ENCODE measurements around the gene CAMSAP1.

The CAMSAP1 gene

DNA sequence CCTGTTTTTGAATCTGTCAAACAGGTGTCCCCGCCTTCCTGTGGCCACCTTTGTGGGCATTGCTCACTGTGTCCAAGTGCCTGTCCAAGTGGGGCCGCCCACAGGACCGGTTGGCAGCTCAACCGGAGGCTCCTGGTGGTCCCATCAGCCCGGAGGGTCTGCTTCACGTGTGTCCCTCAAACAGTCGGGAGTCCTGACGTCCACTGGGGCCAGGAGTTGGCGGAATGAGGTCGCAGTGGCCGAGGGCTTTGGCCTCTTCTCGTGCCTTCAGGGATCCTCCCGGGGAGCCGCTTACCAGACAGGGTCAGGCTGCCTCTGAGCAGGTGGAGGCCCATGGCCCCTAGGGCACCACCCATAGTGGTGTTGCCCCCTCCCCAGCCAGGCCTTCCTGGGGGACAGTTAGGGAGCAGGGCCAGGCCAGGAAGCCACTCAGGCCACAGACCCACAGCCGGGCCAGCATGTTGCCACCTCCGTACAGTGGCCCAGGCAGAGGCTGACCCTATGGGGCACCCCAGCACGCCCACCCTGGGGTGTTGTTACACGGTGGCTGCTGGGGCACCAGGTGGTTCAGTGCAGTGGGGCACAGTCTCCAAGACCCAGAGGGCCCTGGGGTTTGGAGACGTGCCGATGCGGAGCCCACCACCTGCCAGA lies 135.8 kb downstream of the CAMSAP1 start:
- no peak for DNase-seq

DNA sequence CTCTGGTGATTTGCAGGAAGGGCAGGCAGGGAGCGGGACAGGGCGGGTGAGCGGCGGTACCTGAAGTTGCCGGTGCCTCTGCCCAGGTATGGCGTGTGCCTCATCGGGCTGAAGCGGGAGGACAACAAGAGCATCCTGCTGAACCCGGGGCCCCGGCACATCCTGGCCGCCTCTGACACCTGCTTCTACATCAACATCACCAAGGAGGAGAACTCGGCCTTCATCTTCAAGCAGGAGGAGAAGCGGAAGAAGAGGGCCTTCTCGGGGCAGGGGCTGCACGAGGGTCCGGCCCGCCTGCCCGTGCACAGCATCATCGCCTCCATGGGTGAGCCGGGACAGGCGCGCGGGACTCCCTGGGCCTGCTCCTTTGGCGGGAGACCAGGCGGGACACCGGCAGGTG lies 136.6 kb downstream of the CAMSAP1 start:
- no peak for DNase-seq

DNA sequence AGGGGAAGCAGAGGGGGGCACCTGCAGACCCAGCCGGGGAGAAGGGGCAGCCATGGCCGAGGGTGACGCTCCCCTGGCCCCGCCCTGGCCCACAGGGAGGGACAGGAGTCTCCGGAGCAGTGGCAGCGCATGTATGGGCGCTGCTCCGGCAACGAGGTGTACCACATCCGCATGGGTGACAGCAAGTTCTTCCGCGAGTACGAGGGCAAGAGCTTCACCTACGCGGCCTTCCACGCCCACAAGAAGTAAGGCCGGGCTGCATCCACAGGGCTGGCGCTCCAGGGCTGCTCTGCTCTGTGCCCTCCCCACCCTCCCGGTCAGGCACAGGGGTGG lies 137.2 kb downstream of the CAMSAP1 start:
- DNase-seq, result no peak

DNA sequence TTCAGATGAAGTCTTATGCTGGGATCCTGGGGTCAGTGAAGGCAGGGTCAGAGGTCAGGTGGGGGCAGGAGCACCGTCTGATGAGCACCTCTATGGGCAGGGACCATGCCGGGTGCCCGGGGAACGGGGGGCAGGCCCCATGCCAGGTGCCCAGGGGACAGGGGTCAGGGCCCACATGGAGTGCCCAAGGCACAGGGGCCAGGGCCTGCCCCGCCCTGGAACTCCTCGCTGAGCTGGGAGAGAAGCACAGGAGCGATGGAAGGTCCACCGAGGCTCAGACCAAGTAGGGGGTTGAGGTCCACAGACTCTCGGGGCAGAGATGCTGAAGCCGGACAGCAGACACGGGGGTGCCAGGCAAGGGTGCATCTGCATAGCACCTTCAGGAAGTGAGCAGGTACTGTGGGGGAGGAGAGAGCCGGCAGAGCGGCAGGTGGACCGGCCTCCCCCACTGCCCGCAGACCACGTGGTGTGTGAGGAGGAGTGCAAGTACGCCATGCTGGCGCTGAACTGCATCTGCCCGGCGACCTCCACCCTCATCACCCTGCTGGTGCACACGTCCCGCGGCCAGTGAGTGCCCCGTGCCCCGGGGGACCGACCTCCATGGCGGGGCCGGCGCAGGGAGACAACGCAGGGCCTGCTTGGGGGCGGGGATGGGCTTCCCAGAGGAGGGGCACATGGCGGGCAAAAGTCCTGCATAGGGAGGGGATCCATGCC lies 137.7 kb downstream of the CAMSAP1 start:
- DNase-seq, result no peak

DNA sequence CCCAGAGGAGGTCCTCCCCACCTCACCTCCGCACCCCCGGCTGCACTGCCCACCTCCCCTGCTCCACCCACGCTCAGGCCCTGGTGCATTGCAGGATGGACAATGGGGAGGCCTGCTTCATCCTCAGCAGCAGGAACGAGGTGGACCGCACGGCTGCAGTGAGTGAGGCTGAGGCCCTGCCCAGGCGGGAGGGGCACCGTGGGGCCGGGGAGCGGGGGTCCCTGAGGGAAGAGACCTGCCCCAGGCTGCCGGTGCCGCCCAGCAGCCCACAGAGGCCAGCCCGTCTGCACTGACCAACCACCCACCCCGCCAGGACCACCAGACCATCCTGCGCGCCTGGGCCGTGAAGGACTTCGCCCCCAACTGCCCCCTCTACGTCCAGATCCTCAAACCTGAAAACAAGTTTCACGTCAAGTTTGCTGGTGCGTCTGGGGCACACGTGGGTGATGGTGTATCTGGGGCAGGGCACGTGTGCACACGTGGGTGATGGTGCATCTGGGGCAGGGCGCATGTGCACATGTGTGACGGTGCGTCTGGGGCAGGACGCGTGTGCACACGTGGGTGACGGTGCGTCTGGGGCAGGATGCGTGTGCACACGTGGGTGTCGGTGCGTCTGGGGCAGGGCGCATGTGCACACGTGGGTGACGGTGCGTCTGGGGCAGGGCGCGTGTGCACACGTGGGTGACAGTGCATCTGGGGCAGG lies 138.7 kb downstream of the CAMSAP1 start:
- DNase-seq, result no peak

DNA sequence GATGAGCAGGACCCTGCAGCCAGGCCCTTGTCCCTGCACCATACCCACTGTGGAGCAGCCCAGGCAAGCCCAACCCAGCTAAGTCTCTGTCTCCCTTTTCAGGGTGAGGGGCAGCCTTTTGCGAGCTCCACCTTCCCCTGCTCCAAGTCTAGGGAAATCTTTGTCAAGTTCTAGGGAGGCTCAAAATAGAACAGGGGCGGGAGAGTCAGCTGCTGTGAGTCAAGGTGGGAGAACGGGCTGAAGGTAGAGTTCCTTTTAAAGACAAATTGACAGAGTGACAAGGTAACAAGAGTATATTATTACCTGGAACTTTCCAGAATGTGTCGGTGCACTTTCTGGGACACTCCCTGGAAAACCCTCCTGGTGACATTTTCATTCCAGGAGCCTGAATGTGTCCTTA lies 140.6 kb downstream of the CAMSAP1 start:
- no peak for DNase-seq

DNA sequence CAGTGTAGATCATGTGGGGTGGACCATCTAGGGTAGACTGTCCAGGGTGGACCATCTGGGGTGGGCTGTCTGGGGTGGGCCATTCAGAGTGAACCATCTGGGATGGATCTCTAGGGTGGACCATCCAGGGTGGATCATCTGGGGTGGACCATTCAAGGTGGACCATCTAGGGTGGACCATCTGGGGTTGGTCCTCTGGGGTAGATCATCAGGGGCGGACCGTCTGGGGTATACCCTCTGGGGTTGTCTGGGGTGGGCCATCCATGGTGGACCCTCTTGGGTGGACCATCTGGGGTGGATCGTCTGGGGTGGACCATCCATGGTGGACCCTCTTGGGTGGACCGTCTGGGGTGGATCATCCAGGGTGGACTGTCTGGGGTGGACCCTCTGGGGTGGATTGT lies 141.1 kb downstream of the CAMSAP1 start:
- no peak for DNase-seq

DNA sequence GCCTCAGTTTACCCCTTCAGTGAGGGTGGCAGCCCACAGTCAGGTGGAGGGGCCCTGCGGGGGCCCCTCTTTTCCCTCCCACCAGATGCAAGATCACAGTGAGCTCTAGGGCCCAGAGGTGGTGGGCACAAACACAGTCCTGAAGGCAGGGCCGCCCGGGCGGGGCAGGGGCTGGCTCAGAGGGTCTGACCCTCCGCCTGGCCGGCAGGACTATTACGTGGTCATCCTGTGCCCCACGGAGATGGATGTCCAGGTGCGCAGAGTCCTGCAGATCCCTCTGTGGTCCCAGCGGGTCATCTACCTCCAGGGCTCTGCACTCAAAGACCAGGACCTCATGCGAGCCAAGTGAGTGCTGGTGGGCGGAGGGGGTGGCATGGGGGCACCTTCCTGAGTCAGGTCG lies 141.9 kb downstream of the CAMSAP1 start:
- no peak for DNase-seq

DNA sequence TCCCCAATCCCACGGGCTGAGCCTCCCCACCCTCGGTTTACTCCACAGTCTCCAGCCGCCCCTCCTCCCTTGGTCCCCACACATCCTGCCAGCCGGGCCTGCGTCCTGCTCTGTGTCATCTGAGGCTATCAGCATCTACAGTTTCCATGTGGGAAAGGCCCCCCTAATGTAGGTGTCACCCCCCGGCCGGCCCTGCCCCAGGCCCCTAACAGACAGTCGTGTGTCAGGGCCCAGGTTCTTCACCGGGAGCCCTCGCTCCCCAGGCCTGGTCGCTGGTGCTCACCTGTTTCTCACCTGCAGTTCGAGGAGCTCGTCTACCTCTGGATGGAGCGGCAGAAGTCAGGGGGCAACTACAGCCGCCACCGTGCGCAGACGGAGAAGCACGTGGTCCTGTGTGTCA lies 142.6 kb downstream of the CAMSAP1 start:
- no peak for DNase-seq

DNA sequence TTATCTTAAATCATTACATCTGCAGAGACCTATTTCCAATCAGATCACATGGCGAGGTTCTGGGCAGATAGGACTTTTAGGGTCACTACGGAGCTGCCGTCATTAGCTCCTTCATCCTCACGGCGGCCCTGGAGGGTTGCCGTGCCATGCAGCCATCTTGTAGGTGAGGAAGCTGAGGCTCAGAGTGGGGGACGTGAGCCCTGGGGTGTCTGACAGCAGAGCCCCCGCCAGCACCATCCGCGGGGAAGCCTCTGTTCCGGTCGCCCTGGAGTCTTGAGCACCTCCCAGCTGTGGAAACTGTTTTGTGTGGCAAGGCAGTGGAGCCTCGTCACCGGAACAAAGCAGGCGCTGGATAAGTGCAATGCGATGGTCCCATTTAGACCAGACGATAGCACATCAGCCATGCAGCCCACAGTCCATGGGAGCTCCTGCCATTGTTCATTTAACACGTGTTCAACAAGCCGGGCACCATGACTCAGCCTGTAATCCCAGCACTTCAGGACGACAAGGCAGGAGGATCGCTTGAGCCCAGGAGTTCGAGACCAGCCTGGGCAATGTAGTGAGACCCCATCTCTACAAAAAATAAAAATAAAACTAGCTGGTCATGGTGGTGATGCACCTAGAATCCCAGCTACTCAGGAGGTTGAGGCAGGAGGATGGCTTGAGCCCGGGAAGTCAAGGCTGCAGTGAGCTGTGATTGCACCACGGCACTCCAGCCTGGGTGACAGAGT lies 143.5 kb downstream of the CAMSAP1 start:
- no peak for DNase-seq

DNA sequence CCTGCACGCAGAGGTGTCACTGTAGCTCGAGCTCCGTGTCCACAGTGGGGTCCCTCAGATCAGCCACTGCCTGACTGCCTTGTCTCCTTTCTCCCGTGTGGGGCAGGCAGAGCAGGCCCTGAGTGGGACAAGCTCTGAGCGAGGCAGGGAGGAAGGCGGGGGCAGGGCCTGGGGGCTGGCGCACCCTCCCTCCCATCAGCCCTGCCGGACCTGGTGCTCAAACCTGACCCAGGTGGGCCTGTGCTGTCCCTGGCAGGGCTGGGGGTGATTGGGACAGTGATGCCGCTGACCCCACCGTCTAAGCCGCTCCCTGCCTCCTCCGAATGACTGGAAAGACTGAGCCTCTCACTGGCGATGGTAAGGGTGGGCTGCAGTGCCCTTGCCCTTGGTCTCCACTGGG lies 144.4 kb downstream of the CAMSAP1 start:
- DNase-seq, result no peak

DNA sequence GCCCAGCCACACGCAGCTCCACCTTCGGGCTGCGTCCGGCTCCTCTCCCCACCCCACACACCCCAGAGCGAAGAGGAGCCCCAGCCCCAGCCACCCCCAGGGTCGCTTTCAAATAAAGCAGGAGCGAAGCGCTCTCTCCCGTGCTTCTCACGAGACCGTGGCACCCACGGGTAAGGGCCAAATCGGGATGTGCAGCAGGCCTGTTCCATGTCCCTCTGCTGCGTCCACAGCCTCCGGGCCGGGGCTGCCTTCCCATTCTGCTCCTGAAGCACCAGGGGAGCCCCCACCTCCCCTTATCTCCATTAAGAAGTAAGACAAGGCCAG lies 145.5 kb downstream of the CAMSAP1 start:
- no peak for DNase-seq

DNA sequence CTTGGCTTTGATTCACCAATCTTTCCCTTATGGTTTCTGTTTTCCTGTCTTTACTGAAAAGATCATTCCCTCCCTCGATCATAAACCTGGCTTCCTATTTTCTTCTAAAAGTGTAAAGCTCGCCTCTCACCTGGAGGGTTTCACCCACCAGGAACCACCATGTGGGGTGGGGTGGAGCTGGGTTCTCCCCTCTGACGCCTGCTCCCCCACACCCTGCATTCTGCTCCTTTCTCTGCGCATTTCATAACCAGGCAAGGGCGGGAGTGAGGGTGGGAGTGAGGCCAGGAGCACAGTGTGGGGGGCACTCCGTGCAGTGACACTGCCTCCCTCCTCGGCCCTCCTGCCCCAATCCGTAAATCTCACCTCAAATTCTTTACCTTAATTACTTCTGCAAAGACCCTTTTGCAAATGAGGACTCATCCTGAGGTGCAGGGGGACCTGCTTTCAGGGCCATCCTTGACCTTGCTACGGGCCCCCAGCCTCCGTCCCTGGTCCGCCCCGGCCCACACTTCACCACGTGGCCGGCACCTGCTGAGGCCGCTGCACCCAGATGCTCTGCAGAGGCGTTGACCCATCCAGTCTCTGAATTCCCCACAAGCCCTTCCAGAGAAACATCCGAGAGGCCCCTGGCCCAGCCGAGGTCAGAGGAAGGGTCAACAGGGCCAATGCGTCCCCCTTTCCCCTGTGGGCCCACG lies 146.0 kb downstream of the CAMSAP1 start:
- DNase-seq, result no peak

DNA sequence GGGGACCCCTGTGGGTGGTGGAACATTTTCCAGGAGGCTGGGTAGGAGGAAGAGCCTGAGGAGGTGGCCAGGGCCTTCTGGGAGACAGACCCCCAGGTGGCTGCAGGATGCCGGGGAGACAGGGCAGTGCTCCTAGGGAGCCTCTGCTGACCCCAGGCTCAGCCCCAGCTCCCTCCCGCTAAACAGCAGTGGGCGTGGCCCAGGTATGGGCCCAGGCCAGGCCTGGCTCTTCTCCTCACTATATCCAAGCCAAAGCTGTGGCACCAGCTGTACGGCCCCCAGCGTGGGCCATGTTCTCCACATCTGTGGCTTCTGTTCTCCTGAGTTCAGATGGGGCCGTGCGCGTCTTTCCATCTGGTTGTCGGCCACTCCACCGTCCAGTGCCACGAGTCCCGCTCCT lies 146.9 kb downstream of the CAMSAP1 start:
- DNase-seq, result no peak

DNA sequence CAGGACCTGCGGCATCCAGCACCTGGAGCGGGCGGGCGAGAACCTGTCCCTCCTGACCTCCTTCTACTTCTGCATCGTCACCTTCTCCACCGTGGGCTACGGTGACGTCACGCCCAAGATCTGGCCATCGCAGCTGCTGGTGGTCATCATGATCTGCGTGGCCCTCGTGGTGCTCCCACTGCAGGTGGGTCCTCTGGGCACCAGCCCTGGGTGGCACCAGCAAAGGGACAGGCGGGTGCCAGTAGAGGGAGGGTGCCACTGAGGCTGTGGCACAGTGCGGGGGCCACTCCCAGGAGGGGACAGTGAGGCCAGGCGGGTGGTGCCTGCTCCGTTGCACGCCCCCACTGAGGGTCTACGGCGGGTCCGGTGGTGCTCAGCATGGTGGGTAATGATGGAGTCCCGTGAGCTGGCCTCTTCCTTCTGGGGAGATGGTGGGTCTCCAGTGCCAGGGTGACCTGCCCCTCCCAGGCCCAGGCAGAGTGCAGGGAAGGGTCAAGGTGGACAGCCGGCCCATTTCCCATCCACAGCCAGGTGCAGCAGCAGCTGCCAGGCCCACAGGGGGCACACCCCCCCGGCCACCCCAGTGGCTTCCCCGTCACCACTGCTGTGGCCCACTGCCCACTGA lies 147.6 kb downstream of the CAMSAP1 start:
- DNase-seq, result no peak

DNA sequence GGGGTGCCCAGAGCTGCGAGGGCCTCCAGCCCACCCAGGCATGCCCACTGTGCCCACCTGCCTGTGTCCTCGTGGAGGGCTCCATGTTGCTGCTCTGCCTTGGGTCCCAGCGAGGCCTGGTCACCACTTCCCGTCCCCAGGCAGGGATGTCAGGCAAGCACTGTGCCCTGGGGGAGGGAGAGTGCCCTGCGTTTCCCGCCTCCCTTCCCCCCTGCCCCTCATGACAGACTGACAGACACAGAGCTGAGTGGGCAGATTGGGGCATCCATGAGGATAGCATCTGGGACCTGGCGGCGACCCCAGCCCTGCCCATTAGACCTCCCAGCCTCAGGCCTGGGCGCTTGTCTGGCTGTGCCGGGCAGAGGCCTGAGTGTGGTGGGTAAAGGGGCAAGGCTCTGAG lies 148.5 kb downstream of the CAMSAP1 start:
- no peak for DNase-seq
